Common myeloid progenitor, CD34-positive (primary cell): ENCODE data around the gene CNN1.

Experiments used
- CTCF ChIA-PET: fragments of 350-600 bp; sonication (Branson Sonifier 250); formaldehyde crosslinking; loops from one replicate; lab custom pipeline; 2021; ENCODE audit warnings: antibody characterized with exemption; lab: Charles Lee
- POLR2A ChIA-PET: fragments of 350-600 bp; sonication (Branson Sonifier 250); formaldehyde crosslinking; loops from one replicate; lab custom pipeline; 2021; ENCODE audit warnings: antibody characterized with exemption; lab: Charles Lee
- DNase-seq, 3 donors: peaks; one replicate each; pipeline versions ENCODE4 v3.0.0 to v3.0.0-alpha.2; 2013
- H3K27ac ChIP-seq, 2 experiments: 1 replicate in 1 of 2; 2 replicates in 1 of 2; pipeline ENCODE4 v1.7.0; 2013; ENCODE audit warnings: inconsistent platforms in 2 of 2, low read length in 2 of 2, mild to moderate bottlenecking in 2 of 2, low read depth in 1 of 2, moderate library complexity in 1 of 2; ENCODE audit not compliant: severe bottlenecking in 2 of 2, insufficient read depth in 1 of 2, poor library complexity in 1 of 2
- H3K27me3 ChIP-seq, 5 experiments: replicated peaks in 2 of 5; 1 replicate in 3 of 5; 2 replicates in 2 of 5; pipeline versions ENCODE4 v1.6.1 to v1.7.0; 2013; ENCODE audit warnings: low read length in 4 of 5, mild to moderate bottlenecking in 2 of 5, moderate library complexity in 2 of 5, inconsistent platforms in 1 of 5; ENCODE audit not compliant: insufficient read depth in 5 of 5, control insufficient read depth in 4 of 5
- H3K36me3 ChIP-seq, 4 experiments: 1 replicate in 2 of 4; 2 replicates in 2 of 4; pipeline versions ENCODE4 v1.6.1 to v1.7.0; 2013; ENCODE audit warnings: low read length in 3 of 4, control low read depth in 1 of 4, mild to moderate bottlenecking in 1 of 4; ENCODE audit not compliant: control insufficient read depth in 4 of 4, insufficient read depth in 4 of 4
- H3K4me1 ChIP-seq, 4 experiments: 1 replicate in 3 of 4; 2 replicates in 1 of 4; pipeline versions ENCODE4 v1.6.1 to v1.7.1; 2013; ENCODE audit warnings: low read length in 3 of 4, mild to moderate bottlenecking in 3 of 4, control low read depth in 1 of 4, inconsistent platforms in 1 of 4, moderate library complexity in 1 of 4; ENCODE audit not compliant: control insufficient read depth in 4 of 4, insufficient read depth in 4 of 4; ENCODE audit errors: control extremely low read depth in 1 of 4
- H3K4me3 ChIP-seq, 7 experiments: 1 replicate in 4 of 7; 2 replicates in 3 of 7; pipeline versions ENCODE4 v1.5.1 to v1.7.0; 2013; ENCODE audit warnings: mild to moderate bottlenecking in 7 of 7, low read length in 6 of 7, moderate library complexity in 6 of 7, inconsistent platforms in 2 of 7, low read depth in 2 of 7, control low read depth in 1 of 7; ENCODE audit not compliant: insufficient read depth in 4 of 7, control insufficient read depth in 1 of 7; ENCODE audit errors: extremely low read depth in 1 of 7
- H3K9me3 ChIP-seq, 5 experiments: 1 replicate in 4 of 5; 2 replicates in 1 of 5; pipeline versions ENCODE4 v1.6.1 to v1.7.1; 2013; ENCODE audit warnings: low read length in 4 of 5, mild to moderate bottlenecking in 2 of 5, inconsistent platforms in 1 of 5, low read depth in 1 of 5, moderate library complexity in 1 of 5; ENCODE audit not compliant: control insufficient read depth in 4 of 5, insufficient read depth in 2 of 5; ENCODE audit errors: control extremely low read depth in 1 of 5
- WGBS: methylation state at CpG from one replicate; pipeline ENCODE4 v1.1.5; 2013; ENCODE audit not compliant: insufficient coverage; 5-methylcytosine and 5-hydroxymethylcytosine counted together

CNN1 gene

DNA sequence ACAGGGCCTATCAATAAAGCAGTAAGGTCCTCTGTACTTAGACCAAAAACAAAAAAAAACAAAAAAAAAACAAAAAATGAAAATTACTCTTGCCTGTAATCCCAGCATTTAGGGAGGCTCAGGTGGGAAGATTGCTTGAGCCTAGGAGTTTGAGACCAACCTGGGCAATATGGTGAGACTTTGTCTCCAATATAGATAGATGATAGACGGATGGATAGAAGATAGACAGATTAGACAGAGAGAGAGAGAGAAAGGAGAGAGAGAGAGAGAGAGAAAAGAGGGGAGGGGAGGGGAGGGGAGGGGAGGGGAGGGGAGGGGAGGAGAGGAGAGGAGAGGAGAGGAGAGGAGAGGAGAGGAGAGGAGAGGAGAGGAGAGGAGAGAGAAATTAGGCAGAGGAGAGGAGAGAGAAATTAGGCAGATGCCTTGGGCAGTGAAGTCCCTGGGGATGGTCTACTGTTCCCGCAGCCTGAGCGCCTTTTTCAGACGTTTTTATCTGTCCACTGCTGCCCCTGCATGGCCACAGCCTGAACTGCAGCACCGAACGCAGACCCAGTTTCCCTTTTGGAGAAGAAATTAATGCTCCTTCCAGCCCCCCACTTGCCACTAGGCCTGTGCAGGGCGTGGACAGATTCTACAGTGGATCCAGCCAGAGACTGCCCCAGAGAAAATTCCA lies 48.8 kb downstream of the CNN1 start:
- no peak overlapping the region for H3K4me3 ChIP-seq

GRCh38 chr19:11587975-11588631 lies 49.5 kb downstream of the CNN1 start:
- H3K27ac ChIP-seq = no peak overlapping the region
- WGBS = 94% methylated on average over 9 of the region's 13 CpGs

More for the DNA sequence above, 48.8 kb downstream of the CNN1 start:
- H3K36me3 ChIP-seq = no peaks in the 10 kb centered on the region
- H3K27ac ChIP-seq = no peak overlapping the region
- 0% methylated on average over 5 of the region's 7 CpGs for WGBS
- DNase-seq = peak; percentile 74 to 80 (median 76)
- ChIA-PET CTCF (interaction anchor here (1.3 to 10.9 kb wide), 5 partner anchors 19 to 90 kb away, joined by 3 to 109 read pairs (median 5); partner anchors contain the start of gene ELOF1), POLR2A (interaction anchor here (0.7 to 1.1 kb wide), 2 partner anchors 51 to 91 kb away, joined by 3 to 5 read pairs; no protein-coding TSS in a partner anchor)
- H3K4me1 ChIP-seq = peaks cover 3 to 37% (median 15%) of the 10 kb centered on the region in 4 experiments
- no peaks in the 10 kb centered on the region for H3K9me3 ChIP-seq
- peaks cover 0 to 2% (median 0%) of the 10 kb centered on the region in 5 experiments for H3K27me3 ChIP-seq

DNA sequence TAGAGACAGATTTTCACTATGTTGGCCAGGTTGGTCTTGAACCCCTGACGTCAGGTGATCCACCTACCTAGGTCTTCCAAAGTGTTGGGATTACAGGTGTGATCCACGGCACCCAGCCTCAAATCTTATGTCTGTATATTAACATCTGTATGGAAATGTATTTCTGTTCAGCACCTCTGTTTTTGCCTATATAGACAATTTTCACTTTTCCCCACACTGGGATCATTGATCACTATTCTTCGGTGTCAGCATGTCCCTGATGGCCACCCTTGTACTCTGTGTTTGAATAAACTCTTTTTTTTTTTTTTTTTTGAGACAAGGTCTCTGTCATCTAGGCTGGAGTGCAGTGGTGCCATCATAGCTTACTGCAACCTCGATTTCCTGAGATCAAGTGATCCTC lies 55.4 kb downstream of the CNN1 start:
- WGBS = 100% methylated on average over 3 of the region's 4 CpGs
- Histone ChIP-seq H3K27ac (no peak overlapping the region), H3K4me1 (peaks cover 5 to 18% (median 11%) of the 10 kb centered on the region in 4 experiments), H3K36me3 (peaks cover 0 to 3% (median 0%) of the 10 kb centered on the region in 4 experiments), H3K4me3 (no peak overlapping the region), H3K9me3 (no peaks in the 10 kb centered on the region), H3K27me3 (peaks cover 0 to 2% (median 0%) of the 10 kb centered on the region in 5 experiments)
- CTCF ChIA-PET = interaction anchor here (1.2 to 10.9 kb wide), 2 partner anchors 8 to 34 kb away, joined by 3 to 109 read pairs; partner anchors contain the start of gene ELOF1
- DNase-seq = no peak
- POLR2A ChIA-PET = no interaction called here

More at GRCh38 chr19:11587975-11588631, 49.5 kb downstream of the CNN1 start:
- Histone ChIP-seq H3K4me3 (no peak overlapping the region), H3K9me3 (no peaks in the 10 kb centered on the region), H3K4me1 (peaks cover 3 to 37% (median 15%) of the 10 kb centered on the region in 4 experiments), H3K36me3 (no peaks in the 10 kb centered on the region), H3K27me3 (peaks cover 0 to 2% (median 0%) of the 10 kb centered on the region in 5 experiments)
- CTCF ChIA-PET = interaction anchor here (0.6 to 10.9 kb wide), 8 partner anchors 8 to 85 kb away, joined by 3 to 109 read pairs (median 4); partner anchors contain the start of gene ELOF1
- no peak for DNase-seq
- POLR2A ChIA-PET = interaction anchor here (1.1 kb wide), 1 partner anchor 52 kb away, joined by 3 read pairs; no protein-coding TSS in a partner anchor

DNA sequence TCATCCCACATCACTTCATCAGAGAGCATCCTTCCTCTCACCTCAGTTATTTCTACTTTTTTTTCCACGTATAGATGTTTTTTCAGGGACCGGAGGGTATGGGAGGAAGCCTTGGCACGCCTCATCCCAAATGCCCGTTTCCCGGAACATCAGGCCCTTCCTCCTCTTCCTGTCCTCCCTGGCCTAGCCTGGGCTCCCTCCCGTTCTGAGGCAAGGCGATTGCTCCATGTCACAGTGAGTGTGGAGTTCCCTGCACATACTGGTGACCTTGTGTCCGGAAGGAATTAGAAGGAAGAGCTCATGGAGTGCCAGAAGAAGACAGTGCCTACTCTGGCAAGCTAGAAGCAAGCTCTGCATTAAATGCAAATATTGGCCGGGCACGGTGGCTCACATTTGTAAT lies 57.5 kb downstream of the CNN1 start:
- DNase-seq = no peak
- POLR2A ChIA-PET = no interaction called here
- WGBS = 93% methylated on average over 5 of the region's 10 CpGs
- peak overlapping the region in 1 of 2 experiments; percentile 94 for H3K27ac ChIP-seq
- no peak overlapping the region for H3K4me3 ChIP-seq
- CTCF ChIA-PET = interaction anchor here (0.6 kb wide), 2 partner anchors 8 to 35 kb away, joined by 3 to 5 read pairs; no protein-coding TSS in a partner anchor
- no peaks in the 10 kb centered on the region for H3K9me3 ChIP-seq
- peaks cover 0 to 6% (median 2%) of the 10 kb centered on the region in 4 experiments for H3K36me3 ChIP-seq
- H3K4me1 ChIP-seq = peaks cover 5 to 21% (median 11%) of the 10 kb centered on the region in 4 experiments
- H3K27me3 ChIP-seq = no peaks in the 10 kb centered on the region

DNA sequence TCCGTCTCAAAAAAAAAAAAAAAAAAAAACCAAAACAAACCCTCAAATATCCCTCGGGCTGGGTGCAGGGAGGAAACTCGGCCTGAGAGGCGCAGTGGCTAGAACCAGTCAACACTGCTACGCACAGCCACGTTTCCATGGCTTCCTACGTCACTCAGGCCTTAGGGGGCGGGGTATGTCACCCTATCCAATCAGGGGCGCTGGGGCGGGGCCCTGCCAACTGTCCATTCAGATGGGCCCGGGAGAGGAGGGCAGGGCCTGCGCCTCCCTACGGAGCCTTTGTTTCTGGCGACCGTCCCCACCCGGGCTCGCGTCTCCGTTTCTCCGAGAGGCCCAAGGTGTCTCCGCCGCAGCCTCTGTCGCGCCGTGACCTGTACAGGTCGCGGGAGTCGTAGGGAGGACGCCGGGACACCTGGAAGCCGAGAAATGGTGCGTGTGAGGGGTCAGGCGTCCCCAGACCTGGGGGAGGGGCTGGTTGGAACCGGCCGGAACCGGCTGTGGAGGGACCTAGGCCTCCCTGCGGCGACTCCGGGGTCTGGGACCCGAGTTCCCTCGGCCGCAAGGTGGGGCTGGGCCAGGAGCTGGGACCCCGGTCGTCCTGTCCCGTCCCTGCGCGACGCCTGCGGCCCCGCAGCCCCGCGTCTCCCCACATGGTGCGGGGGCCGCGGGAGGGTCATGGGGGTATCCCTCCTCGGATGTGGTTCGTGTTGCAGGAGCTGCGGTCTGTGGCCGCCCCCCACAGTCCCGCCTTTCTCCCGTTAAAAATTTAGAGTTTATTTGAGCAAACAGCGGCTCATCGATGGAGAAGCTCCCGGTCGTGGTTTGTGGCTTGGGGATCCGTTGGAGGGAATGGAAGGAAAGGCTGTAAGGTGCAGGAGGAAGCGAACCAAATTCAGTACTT lies 58.8 kb downstream of the CNN1 start, which contains the start of gene ZNF627:
TSS of gene ZNF627 (plus strand) at position 282 of the 901 bp plus-strand sequence. CDS start at position 427, 145 bp downstream.
- H3K36me3 ChIP-seq = peaks cover 0 to 13% (median 6%) of the 10 kb centered on the region in 4 experiments
- DNase-seq = peak; percentile 99 to 100 (median 100)

DNA sequence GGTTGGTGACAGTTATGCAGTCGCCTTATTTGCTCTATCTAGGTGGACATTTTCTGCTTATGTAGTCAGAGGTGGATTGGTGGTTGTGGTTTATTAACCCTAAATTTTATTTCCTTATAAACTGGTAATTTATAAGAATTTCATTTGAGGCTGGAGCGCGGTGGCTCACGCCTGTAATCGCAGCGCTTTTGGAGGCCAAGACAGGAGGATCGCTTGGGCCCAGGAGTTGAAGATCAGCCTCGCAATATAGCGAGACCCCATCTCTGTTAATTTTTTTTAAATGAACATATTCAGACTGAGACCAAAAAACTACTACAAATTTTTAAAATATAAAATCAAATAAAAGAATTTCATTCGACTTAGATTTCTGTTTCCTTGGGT lies 59.4 kb downstream of the CNN1 start:
- H3K36me3 ChIP-seq = peaks cover 0 to 13% (median 8%) of the 10 kb centered on the region in 4 experiments
- 71% methylated on average over 7 of the region's 10 CpGs for WGBS
- H3K4me3 ChIP-seq = peak overlapping the region; percentile 72 to 93 (median 86)
- H3K9me3 ChIP-seq = peaks cover 0 to 3% (median 0%) of the 10 kb centered on the region in 5 experiments
- H3K4me1 ChIP-seq = peaks cover 5 to 21% (median 11%) of the 10 kb centered on the region in 4 experiments
- ChIA-PET CTCF (interaction anchor here (1.5 kb wide), 1 partner anchor 24 kb away, joined by 3 read pairs; no protein-coding TSS in a partner anchor), POLR2A (interaction anchor here (0.7 kb wide), 1 partner anchor 29 kb away, joined by 8 read pairs; no protein-coding TSS in a partner anchor)
- H3K27ac ChIP-seq = peak overlapping the region; percentile 85 to 94
- DNase-seq = no peak
- H3K27me3 ChIP-seq = no peaks in the 10 kb centered on the region

More for the DNA sequence above, 58.8 kb downstream of the CNN1 start, which contains the start of gene ZNF627:
- H3K27me3 ChIP-seq = no peaks in the 10 kb centered on the region
- 0% methylated on average over 45 of the region's 67 CpGs for whole genome bisulfite sequencing
- CTCF ChIA-PET = interaction anchor here (1.5 kb wide), 1 partner anchor 25 kb away, joined by 3 read pairs; no protein-coding TSS in a partner anchor
- H3K4me3 ChIP-seq = peak within 1 kb of the TSS; percentile 72 to 93 (median 86)
- peaks cover 0 to 3% (median 0%) of the 10 kb centered on the region in 5 experiments for H3K9me3 ChIP-seq
- POLR2A ChIA-PET = interaction anchor here (0.6 to 0.7 kb wide), 2 partner anchors 21 to 28 kb away, joined by 3 to 8 read pairs; no protein-coding TSS in a partner anchor
- H3K4me1 ChIP-seq = peaks cover 5 to 21% (median 11%) of the 10 kb centered on the region in 4 experiments
- H3K27ac ChIP-seq = peak within 1 kb of the TSS; percentile 85 to 94
